GM19455 (cell line): ENCODE measurements around the gene MAN1B1.
"Not testable (repeated sequence)": the region's sequence is repeated elsewhere in the genome, so short reads cannot be mapped to it uniquely, and the experiment has no call there.

Source experiments
- ATAC-seq: cut with Tn5 transposase; IDR thresholded peaks from one replicate; pipeline ENCODE4 v1.9.1; 2021; ENCODE audit not compliant: unreplicated experiment

The MAN1B1 gene

GRCh38 chr9:137110147-137110910 lies 23.5 kb downstream of the MAN1B1 start:
- ATAC-seq: no peak

- ATAC-seq: no peak
These were observed 24.4 kb downstream of the MAN1B1 start for GRCh38 chr9:137110911-137111787.

GRCh38 chr9:137111788-137112563 lies 25.2 kb downstream of the MAN1B1 start:
- ATAC-seq: no peak

GRCh38 chr9:137112564-137113384 lies 26.0 kb downstream of the MAN1B1 start:
- no peak for ATAC-seq

GRCh38 chr9:137113385-137114159 lies 26.8 kb downstream of the MAN1B1 start:
- no peak for ATAC-seq

GRCh38 chr9:137114220-137114612 lies 27.4 kb downstream of the MAN1B1 start:
- peak; percentile 25 for ATAC-seq

- ATAC-seq: peak; percentile 66
These were observed 28.0 kb downstream of the MAN1B1 start, which contains the start of gene DPP7 for GRCh38 chr9:137114613-137115393. DPP7 (minus strand) TSS chr9:137114733; CDS start chr9:137114713, 20 bp downstream.

GRCh38 chr9:137115394-137116026 lies 28.7 kb downstream of the MAN1B1 start:
- no peak for ATAC-seq

- ATAC-seq: no peak
These were observed 29.3 kb downstream of the MAN1B1 start for GRCh38 chr9:137116027-137116507.

GRCh38 chr9:137116728-137117127 lies 29.9 kb downstream of the MAN1B1 start:
- no peak for ATAC-seq

GRCh38 chr9:137117269-137117731 lies 30.5 kb downstream of the MAN1B1 start:
- no peak for ATAC-seq

- ATAC-seq: not testable (repeated sequence)
These were observed 31.4 kb downstream of the MAN1B1 start for GRCh38 chr9:137118092-137118603.

GRCh38 chr9:137121927-137122795 lies 35.4 kb downstream of the MAN1B1 start:
- not testable (repeated sequence) for ATAC-seq

- not testable (repeated sequence) for ATAC-seq
These were observed 36.1 kb downstream of the MAN1B1 start for GRCh38 chr9:137122796-137123467.

- ATAC-seq: no peak
These were observed 36.7 kb downstream of the MAN1B1 start for GRCh38 chr9:137123468-137123837.

- ATAC-seq: not testable (repeated sequence)
These were observed 37.2 kb downstream of the MAN1B1 start for GRCh38 chr9:137123952-137124462.
